BLaER1 treated with 17β-estradiol and CSF1 and Interleukin-3, amounts not matched to agents 10 nM and 100 nM (cell line): ENCODE measurements around the gene MLN.

Experiments used
- H3K27ac ChIP-seq, 11 experiments: shearing (Covaris generic); formaldehyde crosslinking; 2 replicates each; pipeline ENCODE4 v1.8.1; 2022
- H3K27me3 ChIP-seq, 11 experiments: shearing (Covaris generic); formaldehyde crosslinking; 2 replicates each; pipeline ENCODE4 v1.8.1; 2022
- H3K36me3 ChIP-seq, 11 experiments: shearing (Covaris generic); formaldehyde crosslinking; 2 replicates each; pipeline ENCODE4 v1.8.1; 2022
- H3K4me1 ChIP-seq, 10 experiments: shearing (Covaris generic); formaldehyde crosslinking; 2 replicates each; pipeline ENCODE4 v1.8.1; 2022
- H3K4me2 ChIP-seq, 11 experiments: shearing (Covaris generic); formaldehyde crosslinking; 2 replicates each; pipeline ENCODE4 v1.8.1; 2022
- H3K4me3 ChIP-seq, 10 experiments: shearing (Covaris generic); formaldehyde crosslinking; 2 replicates each; pipeline ENCODE4 v1.8.1; 2022
- H3K9ac ChIP-seq, 11 experiments: shearing (Covaris generic); formaldehyde crosslinking; 2 replicates each; pipeline ENCODE4 v1.8.1; 2022
- H3K9me3 ChIP-seq, 11 experiments: shearing (Covaris generic); formaldehyde crosslinking; replicated peaks in 1 of 11; 2 replicates each; pipeline ENCODE4 v1.8.1; 2022
- H4K20me1 ChIP-seq, 11 experiments: shearing (Covaris generic); formaldehyde crosslinking; 2 replicates each; pipeline ENCODE4 v1.8.1; 2022
- Cebpa-rat ChIP-seq, 11 experiments: shearing (Covaris generic); IDR thresholded peaks; 2 replicates each; pipeline ENCODE4 v1.8.1; 2022

MLN gene

DNA sequence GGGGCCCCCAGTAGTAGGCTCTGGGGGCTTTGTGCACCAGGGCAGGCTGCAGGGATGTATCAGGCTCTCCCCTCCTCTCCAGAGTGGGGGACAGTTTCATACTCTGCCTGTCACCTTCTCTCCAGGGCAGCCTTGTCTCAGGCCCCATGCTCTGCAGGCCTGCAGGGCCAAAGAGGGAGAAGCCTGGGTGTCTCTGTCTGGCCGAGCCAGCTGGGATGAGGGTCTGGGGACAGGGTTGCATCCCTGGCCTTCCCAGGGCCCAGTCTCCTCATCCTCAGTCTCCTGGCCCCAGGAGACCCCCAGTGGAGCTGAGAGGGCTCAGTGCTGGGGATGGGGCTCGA lies 42.3 kb downstream of the MLN start:
- Histone ChIP-seq H3K36me3 (no peaks in the 10 kb centered on the region), H3K9ac (peak overlapping the region in 6 of 11 experiments; percentile 6 to 51 (median 17); a peak in 4 of 22 replicates), H3K27me3 (no peaks in the 10 kb centered on the region), H4K20me1 (peaks cover 0 to 13% (median 0%) of the 10 kb centered on the region in 11 experiments; a peak in 3 of 22 replicates), H3K4me1 (peaks cover 0 to 48% (median 29%) of the 10 kb centered on the region in 10 experiments; a peak in 17 of 20 replicates), H3K4me3 (no peak overlapping the region), H3K9me3 (no peaks in the 10 kb centered on the region), H3K4me2 (peak overlapping the region in 10 of 11 experiments; percentile 3 to 87 (median 72); a peak in 20 of 22 replicates), H3K27ac (peak overlapping the region in 2 of 11 experiments; percentile 5 to 22; a peak in 1 of 22 replicates)
- TF ChIP-seq Cebpa-rat (IDR thresholded peaks at IDR 0.05) = no peak

DNA sequence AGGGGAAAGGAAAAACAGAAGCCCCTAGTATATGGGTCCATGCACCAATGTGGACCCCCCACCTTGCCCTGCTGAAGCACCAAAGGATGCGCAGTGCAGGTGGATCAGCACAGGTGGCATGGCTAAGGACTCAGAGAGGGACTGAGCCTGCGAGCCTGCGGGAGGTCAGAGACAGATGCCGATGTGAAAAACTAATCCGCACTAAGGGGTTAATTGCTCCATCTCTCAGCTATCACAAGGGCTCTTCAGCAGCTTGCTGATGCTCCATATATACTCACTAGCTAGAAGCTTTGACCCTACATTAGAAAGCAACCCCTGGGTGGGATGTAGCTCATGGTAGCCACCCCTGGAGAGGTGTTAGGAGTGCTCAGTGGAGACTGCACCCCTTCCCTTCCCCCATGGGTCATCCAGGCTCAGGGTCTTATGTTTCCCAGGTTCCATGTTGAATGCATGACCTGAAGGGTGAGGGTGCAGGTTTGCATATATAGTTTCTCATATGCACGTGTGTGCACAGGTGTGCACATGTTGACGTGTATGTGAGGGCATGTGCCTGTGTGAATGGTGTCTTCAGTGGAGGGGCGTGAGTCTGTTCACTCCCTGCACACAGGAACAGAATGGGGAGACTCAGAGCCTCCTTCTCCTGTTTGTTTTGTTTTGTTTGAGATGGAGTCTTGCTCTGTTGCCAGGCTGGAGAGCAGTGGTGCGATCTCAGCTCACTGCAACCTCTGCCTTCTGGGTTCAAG lies 43.7 kb downstream of the MLN start:
- Histone ChIP-seq H3K9ac (no peak overlapping the region), H3K36me3 (no peaks in the 10 kb centered on the region), H3K27ac (no peak overlapping the region), H3K4me1 (peaks cover 0 to 58% (median 38%) of the 10 kb centered on the region in 10 experiments; a peak in 17 of 20 replicates), H3K4me3 (no peak overlapping the region), H3K27me3 (no peaks in the 10 kb centered on the region), H3K9me3 (no peaks in the 10 kb centered on the region), H4K20me1 (peaks cover 0 to 13% (median 0%) of the 10 kb centered on the region in 11 experiments; a peak in 3 of 22 replicates), H3K4me2 (peak overlapping the region in 8 of 11 experiments; percentile 58 to 87 (median 74); a peak in 17 of 22 replicates)
- no peak for TF ChIP-seq Cebpa-rat (IDR thresholded peaks at IDR 0.05)

DNA sequence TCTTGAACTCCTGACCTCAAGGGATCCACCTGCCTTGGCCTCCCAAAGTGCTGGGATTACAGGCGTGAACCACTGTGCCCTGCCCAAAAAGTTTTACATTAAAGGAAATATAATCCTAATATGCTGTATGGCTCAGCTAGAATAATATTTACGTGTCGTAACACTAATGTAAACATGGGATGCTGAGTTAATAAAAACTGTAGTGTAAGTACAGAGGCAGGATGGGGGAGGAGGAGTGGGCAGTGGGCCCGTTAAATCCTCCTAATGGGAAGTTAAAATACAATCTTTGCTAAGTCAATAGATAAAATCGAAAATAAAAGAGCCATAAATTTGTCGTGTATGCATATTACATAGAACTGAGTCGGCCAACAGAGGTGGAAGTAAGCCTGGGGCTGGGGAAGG lies 45.0 kb downstream of the MLN start:
- Histone ChIP-seq H4K20me1 (peaks cover 0 to 13% (median 0%) of the 10 kb centered on the region in 11 experiments; a peak in 3 of 22 replicates), H3K4me2 (no peak overlapping the region), H3K27me3 (no peaks in the 10 kb centered on the region), H3K27ac (no peak overlapping the region), H3K4me3 (no peak overlapping the region), H3K36me3 (no peaks in the 10 kb centered on the region), H3K9me3 (no peaks in the 10 kb centered on the region), H3K9ac (no peak overlapping the region), H3K4me1 (peaks cover 0 to 66% (median 47%) of the 10 kb centered on the region in 10 experiments; a peak in 17 of 20 replicates)
- no peak for TF ChIP-seq Cebpa-rat (IDR thresholded peaks at IDR 0.05)

DNA sequence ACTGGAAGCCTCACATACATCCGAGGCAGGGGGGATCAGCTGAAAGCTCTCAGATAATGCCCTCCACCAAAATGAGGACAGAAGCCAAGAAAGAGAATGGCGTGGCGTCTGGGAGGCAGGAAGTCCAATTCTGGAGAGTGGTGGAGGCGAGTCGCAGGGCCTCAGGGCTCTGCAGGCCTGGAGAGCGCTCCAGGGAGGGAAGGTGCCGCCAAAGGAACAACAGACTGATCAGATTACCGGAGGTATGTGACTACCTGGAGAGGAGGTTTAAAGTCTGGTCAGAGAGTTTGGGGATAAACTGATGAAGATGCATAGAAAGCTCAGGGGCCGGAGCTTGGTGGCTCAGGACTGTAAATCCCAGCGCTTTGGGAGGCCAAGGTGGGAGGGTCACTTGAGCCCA lies 45.9 kb downstream of the MLN start:
- Histone ChIP-seq H3K36me3 (no peaks in the 10 kb centered on the region), H3K4me1 (peaks cover 0 to 58% (median 43%) of the 10 kb centered on the region in 10 experiments; a peak in 17 of 20 replicates), H3K4me2 (no peak overlapping the region), H4K20me1 (peaks cover 0 to 13% (median 0%) of the 10 kb centered on the region in 11 experiments; a peak in 3 of 22 replicates), H3K9ac (no peak overlapping the region), H3K9me3 (no peaks in the 10 kb centered on the region), H3K4me3 (no peak overlapping the region), H3K27me3 (no peaks in the 10 kb centered on the region), H3K27ac (no peak overlapping the region)
- TF ChIP-seq Cebpa-rat (IDR thresholded peaks at IDR 0.05) = no peak

DNA sequence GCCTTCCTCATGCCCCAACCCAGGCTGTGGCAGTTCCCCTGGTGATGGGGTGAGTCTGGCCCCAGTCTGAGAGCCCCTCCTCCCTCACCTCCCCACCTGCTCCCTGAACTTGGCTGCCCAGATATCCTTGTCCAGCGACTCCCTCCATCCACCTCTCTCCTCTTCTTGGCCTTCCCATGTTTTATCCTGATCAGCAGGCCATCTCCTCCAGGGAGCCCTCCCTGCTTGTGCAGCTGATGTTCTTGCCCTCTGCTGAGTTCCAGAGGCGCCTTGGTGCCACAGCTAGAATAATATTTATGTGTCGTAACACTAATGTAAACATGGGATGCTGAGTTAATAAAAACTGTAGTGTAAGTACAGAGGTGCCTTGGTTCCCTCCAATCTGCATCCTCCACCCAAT lies 46.7 kb downstream of the MLN start:
- Histone ChIP-seq H4K20me1 (peaks cover 0 to 13% (median 0%) of the 10 kb centered on the region in 11 experiments; a peak in 3 of 22 replicates), H3K4me2 (no peak overlapping the region), H3K9me3 (no peaks in the 10 kb centered on the region), H3K36me3 (no peaks in the 10 kb centered on the region), H3K27ac (no peak overlapping the region), H3K27me3 (no peaks in the 10 kb centered on the region), H3K9ac (no peak overlapping the region), H3K4me1 (peaks cover 4 to 56% (median 47%) of the 10 kb centered on the region in 10 experiments; a peak in 18 of 20 replicates), H3K4me3 (no peak overlapping the region)
- TF ChIP-seq Cebpa-rat (IDR thresholded peaks at IDR 0.05) = no peak

DNA sequence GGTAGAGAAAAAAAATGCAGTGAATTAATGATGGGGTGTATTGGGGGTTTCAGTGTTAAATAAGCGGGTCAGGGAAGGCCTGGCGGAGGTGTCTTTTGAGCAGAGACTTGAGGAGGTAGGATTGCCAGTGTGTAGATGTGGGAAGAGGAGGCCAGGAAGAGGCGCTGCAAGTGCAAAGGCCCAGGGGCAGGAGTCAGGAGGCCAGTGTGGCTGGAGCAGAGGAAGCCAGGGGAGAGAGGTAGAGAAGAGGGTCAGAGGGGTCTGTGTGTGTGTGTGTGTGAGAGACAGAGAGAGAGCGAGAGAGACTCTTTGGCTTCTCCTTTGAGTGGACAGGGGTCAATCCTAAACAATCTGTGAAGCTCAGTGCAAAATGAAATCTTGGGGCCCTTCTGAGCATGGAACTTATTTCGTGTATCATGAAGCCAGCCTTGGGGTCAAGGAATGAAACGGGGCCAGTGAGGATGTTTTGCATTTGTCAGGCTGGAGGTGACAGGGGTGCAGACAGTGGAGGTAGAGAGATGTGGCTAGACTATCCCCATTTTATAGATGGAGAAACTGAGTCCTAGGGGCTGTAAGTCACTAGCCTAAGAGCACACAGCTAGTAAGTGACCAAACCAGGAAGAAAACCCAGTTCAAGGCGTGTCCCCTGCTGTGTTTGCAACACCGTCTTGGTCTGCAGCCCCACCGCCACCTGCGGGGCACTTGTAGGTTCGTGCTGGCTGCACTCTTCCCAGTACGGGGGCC lies 47.4 kb downstream of the MLN start:
- H3K27me3 ChIP-seq = no peaks in the 10 kb centered on the region
- peaks cover 0 to 6% (median 0%) of the 10 kb centered on the region in 11 experiments; a peak in 3 of 22 replicates for H4K20me1 ChIP-seq
- no peak for TF ChIP-seq Cebpa-rat (IDR thresholded peaks at IDR 0.05)
- no peak overlapping the region for H3K4me3 ChIP-seq
- no peak overlapping the region for H3K9ac ChIP-seq
- no peak overlapping the region for H3K27ac ChIP-seq
- peaks cover 11 to 56% (median 47%) of the 10 kb centered on the region in 10 experiments; a peak in 19 of 20 replicates for H3K4me1 ChIP-seq
- no peaks in the 10 kb centered on the region for H3K36me3 ChIP-seq
- no peak overlapping the region for H3K4me2 ChIP-seq
- H3K9me3 ChIP-seq = no peaks in the 10 kb centered on the region

DNA sequence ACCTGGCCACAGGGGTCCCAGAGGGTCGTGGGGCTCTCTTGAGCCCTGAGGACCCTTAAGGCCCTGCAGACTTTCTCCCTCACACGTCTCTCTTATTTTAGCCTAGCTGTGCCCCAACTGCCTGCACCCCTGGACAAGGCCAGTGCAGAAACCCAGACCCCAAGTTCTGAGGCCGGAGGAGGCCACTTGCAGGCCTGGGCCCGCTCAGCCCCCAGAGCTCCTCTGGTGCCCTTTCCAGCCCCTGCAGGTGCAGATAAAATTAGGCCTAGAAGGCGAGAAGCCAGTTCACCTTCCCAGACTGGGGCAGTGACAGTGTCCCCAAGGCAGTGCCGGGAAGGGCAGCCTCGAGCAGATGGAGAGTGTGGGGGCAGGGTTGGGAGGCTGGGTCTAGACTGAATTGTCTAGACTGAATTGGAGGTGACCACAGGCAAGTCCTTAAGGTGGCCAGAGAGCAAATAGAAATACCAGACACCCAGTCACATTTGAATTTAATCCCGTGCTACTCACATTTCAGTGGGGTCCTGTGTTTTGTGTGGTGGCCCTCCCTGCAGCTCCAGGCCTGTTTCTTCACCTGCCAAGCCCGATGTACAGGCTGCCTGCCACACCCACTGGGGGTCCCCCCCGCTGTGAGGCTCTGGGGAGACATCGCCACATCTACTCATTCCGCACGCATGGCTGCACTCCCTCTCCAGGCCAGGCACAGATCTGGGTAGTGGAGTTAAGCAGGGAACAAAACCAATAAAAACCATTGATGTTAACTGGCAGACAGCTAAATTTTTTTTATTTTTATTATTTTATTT lies 48.5 kb downstream of the MLN start:
- Histone ChIP-seq H3K4me2 (peak overlapping the region in 8 of 11 experiments; percentile 17 to 69 (median 53); a peak in 15 of 22 replicates), H4K20me1 (no peaks in the 10 kb centered on the region; a peak in 1 of 22 replicates), H3K4me1 (peaks cover 22 to 56% (median 47%) of the 10 kb centered on the region in 10 experiments; a peak in 19 of 20 replicates), H3K36me3 (no peaks in the 10 kb centered on the region), H3K9me3 (no peaks in the 10 kb centered on the region), H3K4me3 (no peak overlapping the region), H3K9ac (0 out of 22 replicates have a peak overlapping the region, but pooled peaks of 2 of the 11 experiments have one; percentile 0 to 27), H3K27me3 (no peaks in the 10 kb centered on the region), H3K27ac (no peak overlapping the region)
- TF ChIP-seq Cebpa-rat (IDR thresholded peaks at IDR 0.05) = no peak

DNA sequence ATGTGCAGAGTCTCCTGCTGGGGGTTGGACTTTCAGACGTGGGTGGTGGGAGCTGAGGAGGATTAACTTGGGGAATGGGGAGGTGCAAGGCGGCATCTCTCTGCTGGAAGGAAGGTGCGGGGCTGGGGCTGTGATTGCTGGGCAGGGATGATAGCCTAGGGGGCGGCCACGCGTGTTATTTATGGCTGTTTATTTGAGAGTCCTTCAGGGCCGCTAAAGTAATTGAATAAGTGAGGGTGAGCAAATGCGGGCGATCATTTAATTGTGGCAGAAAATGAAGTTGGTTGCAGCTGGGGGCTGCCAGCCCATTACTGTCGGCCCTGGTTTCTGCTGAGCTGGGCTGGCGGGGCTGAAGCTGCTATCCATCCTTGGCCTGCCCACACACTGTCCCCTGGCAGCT lies 49.6 kb downstream of the MLN start:
- Histone ChIP-seq H3K9ac (no peak overlapping the region), H3K36me3 (no peaks in the 10 kb centered on the region), H3K27ac (no peak overlapping the region), H3K4me2 (peak overlapping the region in 6 of 11 experiments; percentile 17 to 69 (median 56); a peak in 9 of 22 replicates), H3K4me3 (no peak overlapping the region), H4K20me1 (no peaks in the 10 kb centered on the region; a peak in 1 of 22 replicates), H3K27me3 (no peaks in the 10 kb centered on the region), H3K4me1 (peaks cover 22 to 56% (median 45%) of the 10 kb centered on the region in 10 experiments; a peak in 19 of 20 replicates), H3K9me3 (no peaks in the 10 kb centered on the region)
- no peak for TF ChIP-seq Cebpa-rat (IDR thresholded peaks at IDR 0.05)
